Stimulated activated CD8-positive, alpha-beta memory T cell treated with anti-CD3 and anti-CD28 coated beads, Interleukin-7, amount 100 ng/mL, for 4 hours (primary cell): ENCODE data around the gene POMT2.
"Not testable (repeated sequence)": the region's sequence is repeated elsewhere in the genome, so short reads cannot be mapped to it uniquely, and the experiment has no call there.

ENCODE experiments used
- DNase-seq, 2 donors: peaks; one replicate each; pipeline ENCODE4 v3.0.0-alpha.2; 2020; ENCODE audit warnings: low read depth in 2 of 2

Gene POMT2

DNA sequence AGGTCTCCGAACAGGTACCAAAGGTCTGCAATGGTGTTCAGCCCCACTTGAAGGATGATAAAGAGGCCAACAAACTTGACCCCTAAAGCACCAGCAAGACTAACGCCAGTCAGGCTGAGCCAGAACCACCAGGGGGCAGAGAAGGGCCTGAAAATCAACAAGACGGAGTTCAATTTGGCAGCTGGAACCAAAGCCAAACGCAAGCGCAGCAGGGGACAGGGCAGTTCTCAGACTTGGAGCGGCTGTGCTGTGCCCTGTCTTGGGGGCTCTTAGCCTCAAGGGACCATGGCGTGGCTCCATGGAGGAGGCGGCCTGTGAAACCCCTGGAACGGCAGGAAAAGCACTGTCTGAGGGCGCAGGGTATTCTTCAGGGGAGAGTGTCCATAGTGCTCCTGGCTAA is 19.6 kb downstream of the POMT2 start:
- DNase-seq, result peak in 1 of 2 donors; percentile 12

GRCh38 chr14:77299771-77300170 is 20.9 kb downstream of the POMT2 start:
- DNase-seq, result no peak

DNA sequence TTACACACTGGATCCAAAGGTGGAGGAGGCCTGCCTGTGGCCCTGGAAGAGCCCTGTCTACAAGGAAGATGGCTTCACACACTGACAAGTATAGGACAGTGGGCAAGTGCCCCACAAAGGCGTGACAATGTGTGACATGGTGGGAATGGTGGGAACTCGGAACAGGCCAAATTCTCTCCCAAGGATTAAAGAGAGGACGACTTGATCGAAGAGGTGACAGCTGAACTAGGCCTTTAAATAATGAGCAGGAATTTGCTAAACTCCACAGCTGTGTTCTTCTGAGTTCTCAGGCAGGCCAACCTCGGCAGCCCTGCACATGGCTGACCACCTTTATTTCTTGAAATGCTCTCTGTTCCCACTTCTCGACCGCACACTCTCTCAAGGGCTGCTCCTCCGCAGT is 23.8 kb downstream of the POMT2 start:
- DNase-seq, result no peak

DNA sequence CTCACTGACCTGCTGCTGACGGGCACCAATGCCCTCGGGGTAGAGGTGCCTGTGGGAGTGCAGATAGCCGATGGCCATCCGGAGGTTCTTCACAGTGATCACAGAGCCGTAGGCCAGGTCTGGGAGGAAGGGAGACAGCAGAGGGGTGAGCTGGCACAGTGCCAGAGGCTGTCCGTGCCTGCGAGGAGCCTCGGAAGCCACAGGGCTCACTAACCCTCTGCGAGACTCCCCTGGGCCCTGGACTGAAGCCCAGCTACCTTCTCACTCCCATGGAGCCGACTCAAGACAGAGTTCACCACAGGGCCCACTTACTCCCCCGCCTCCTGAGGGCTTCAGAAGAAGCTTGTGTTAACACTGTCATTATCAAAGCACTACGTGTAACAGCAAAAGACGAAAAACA is 24.5 kb downstream of the POMT2 start:
- DNase-seq, result no peak

GRCh38 chr14:77290705-77291104 is 30.0 kb downstream of the POMT2 start:
- DNase-seq, result no peak

- no peak for DNase-seq
These were observed 34.1 kb downstream of the POMT2 start for GRCh38 chr14:77286576-77286975.

DNA sequence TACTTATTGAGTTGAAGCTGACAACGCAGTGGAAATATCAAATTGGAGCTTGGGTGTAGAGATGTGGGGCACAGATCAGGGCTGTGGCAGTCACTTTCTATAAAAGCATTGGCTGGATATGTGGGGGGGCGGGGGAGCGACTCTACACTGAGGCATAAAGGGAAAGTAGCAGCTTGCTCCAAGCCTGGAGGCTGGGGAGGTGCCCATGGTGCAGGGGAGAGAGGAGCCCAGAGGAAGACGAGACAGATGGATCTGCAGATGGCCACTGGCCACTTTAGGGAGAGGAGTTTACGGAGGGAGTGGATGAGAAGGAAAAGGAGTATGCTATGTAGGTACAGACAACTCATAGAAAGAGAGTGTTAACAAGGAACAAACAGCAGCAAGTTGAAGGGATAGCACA is 36.2 kb downstream of the POMT2 start:
- no peak for DNase-seq

DNA sequence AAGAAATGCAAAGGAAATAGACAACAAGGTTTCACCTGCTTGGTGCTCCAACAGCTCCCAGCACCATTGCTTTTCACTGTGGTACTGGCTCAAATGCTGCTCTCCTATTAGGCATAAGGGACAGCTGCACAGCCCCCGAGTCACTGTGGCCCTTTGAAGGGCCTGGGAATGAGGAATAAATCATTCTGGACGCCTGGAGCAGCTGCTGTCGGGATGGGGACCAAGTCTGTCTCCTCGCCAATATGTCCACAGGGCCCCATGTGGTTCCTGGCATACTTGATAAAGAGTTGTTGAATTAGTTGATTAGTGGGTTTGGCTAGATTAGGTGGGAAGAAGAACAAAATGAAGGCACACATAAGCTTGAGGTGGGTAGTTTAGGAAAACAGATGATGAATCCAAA is 36.6 kb downstream of the POMT2 start:
- no peak for DNase-seq

GRCh38 chr14:77281852-77282410 is 38.8 kb downstream of the POMT2 start:
- no peak for DNase-seq

DNA sequence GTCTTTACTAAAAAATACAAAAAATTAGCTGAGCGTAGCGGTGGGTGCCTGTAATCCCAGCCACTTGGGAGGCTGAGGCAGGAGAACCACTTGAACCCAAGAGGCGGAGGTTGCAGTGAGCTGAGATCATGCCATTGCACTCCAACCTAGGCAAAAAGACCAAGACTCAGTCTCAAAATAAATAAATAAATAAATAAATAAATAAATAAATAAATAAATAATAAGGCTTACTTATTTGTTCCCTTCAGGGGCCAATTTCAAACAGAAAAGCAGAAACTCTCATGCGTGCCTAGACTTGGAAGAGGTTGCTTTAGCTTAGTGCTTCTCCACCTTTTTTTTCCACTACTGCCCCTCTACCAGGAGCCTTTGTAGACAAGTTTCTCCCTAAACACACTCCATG is 39.8 kb downstream of the POMT2 start:
- not testable (repeated sequence) for DNase-seq

GRCh38 chr14:77279719-77280118 is 41.0 kb downstream of the POMT2 start:
- no peak for DNase-seq

- no peak for DNase-seq
These were observed 42.0 kb downstream of the POMT2 start for GRCh38 chr14:77278461-77279230.

- DNase-seq, result no peak
These were observed 43.7 kb downstream of the POMT2 start for GRCh38 chr14:77276959-77277358.

DNA sequence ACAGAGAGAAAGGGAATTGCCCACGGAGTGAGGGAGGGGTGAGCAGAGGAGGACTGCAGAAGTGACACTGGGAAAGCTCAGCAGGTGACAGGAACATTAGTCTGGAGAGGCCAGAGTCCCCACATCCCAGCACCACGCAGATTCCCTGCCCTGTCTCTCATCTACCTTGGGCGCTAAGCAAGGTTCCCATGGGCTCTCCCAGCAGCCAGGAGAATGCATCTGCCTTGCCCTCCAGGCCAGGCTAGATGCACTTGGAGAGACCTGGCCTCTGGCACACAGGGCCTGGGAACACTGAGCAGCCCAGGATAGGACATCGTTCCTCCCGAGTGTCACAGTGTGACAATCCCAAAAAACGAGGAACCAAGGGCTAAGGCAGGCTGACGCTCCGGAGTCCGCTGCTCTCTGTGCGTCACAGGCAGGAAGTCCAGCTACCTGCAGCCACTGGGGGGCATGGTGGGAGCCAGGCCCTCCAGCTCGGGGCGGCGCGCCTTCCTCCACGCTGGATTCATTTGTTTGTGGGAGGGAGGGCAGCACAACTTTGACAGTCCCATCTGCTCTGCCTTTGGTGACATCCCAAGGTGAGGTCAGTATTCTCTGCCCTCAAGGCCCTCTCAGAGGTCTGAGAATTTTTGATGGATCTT is 44.3 kb downstream of the POMT2 start:
- DNase-seq, result no peak

GRCh38 chr14:77275601-77276017 is 45.1 kb downstream of the POMT2 start:
- DNase-seq, result no peak

DNA sequence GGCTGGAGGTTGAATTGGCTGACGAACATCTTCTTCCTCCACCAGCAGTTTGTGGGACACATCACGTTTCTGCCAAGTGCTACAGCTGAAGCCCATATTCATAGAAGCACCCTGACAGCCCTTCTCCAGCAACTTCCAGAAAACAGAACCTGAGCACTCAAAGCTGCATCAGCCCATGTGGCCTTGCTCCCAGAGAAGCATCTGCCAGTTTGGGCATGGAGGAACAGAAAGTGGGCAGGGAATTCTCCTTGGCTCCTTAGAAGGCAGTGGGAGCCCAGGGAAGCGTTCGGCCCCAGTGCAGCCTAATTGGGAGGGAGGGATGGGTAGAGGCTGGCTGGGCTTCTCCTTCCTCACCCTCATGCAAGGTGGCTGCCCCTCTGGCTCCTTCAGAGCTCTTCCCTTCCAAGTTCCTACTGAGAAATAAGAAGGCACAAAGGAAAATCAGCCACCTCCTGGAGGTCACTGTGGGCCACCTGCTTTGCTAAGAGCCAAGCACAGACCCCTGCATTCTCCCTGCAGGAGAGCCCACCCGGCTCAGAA is 45.6 kb downstream of the POMT2 start:
- no peak for DNase-seq

GRCh38 chr14:77273796-77274195 is 46.9 kb downstream of the POMT2 start:
- no peak for DNase-seq

DNA sequence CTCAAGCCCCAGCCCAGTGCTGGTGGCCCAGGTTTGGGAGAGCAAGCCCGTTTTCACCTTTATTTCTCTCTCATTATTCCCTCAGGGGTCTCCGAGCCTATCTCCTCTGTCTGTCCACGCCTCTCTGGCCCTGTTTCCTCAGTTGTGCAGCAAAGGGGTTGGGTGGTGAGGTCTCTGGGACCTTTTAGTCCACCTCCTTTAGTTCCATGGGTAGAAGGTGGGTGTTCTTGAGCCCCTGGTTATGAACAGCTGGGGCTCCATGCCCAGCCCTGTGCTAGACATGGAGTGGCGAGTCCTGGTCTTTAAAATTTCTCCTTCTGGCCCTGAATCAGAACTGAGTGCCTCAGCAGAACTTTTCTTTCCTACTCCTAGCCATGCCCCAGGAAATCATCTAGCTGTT is 48.4 kb downstream of the POMT2 start:
- DNase-seq, result no peak

DNA sequence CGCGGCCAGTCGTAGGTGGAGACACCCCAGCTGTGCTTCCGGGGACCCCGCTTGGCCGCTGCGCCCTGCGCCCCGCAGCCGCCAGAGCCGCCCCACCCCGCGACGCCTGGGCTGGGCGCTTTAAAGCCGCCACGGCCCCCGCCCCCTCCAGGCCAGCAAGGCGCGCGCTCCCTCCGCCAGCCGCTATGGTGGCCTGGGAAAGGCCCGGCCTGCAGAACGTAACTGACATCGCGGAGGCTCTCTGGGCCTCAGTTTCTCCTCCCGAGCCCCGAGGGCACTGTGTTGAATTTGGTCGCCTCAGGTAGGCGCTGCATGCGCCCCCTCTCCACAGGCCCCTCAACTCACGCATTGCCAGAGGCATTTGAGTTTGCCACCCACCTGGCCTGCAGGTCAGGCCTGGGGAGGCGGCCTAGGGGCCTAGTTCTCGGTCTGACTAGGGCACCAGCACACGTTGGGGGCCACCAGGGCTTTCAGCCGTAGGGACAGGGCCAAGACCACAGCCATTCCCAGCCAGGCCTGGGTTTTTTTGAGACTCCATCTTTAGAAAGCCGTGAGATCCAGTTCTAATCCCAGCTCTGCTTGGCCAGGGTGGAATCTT is 49.5 kb downstream of the POMT2 start, which contains the start of gene NGB:
Gene NGB (minus strand): TSS at position 94 of the 598 bp plus-strand sequence. CDS start 269 bp downstream, outside the sequence.
- no peak for DNase-seq

- DNase-seq, result no peak
These were observed 50.1 kb downstream of the POMT2 start for GRCh38 chr14:77270361-77271112.

DNA sequence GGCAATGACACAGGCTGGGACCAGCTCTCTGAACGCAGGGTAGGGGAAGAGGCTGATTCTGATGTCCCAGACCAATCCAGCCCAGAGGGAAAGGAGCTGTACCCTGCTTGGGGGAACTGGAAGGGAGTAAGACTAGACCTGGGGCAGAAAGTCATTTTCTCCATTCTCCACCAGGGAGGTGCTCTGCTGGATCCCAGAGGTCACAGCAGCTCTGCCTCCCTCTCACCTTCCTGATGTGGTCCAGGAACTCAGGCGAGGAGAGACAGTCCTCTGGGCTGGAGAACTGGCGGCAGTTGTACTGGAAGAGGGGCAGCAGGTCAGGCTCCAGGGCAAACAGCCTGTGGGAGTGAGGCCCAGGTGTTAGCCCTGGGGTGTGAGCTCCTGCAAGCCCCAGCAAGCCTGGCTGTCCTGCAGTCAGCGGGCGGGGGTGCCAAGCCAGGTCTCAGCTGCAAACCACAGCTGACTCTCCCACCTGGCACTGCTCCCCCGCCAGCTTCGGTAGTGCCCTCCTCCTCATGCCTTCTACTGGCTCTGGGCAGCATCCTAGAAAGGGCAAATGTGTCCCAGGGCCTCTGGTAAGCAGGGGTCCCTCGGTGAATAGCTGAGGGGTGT is 51.6 kb downstream of the POMT2 start:
- no peak for DNase-seq
